ENCODE measurements around the gene SHISAL1. TPM values are rescaled to one million over a fixed set of nuclear protein-coding genes. Genes with fewer than 3 reads are reported as not detected.

Gene SHISAL1
- total and polyA plus RNA-seq, 4 donors, result 0.12 to 0.74 (median 0.34) TPM

DNA sequence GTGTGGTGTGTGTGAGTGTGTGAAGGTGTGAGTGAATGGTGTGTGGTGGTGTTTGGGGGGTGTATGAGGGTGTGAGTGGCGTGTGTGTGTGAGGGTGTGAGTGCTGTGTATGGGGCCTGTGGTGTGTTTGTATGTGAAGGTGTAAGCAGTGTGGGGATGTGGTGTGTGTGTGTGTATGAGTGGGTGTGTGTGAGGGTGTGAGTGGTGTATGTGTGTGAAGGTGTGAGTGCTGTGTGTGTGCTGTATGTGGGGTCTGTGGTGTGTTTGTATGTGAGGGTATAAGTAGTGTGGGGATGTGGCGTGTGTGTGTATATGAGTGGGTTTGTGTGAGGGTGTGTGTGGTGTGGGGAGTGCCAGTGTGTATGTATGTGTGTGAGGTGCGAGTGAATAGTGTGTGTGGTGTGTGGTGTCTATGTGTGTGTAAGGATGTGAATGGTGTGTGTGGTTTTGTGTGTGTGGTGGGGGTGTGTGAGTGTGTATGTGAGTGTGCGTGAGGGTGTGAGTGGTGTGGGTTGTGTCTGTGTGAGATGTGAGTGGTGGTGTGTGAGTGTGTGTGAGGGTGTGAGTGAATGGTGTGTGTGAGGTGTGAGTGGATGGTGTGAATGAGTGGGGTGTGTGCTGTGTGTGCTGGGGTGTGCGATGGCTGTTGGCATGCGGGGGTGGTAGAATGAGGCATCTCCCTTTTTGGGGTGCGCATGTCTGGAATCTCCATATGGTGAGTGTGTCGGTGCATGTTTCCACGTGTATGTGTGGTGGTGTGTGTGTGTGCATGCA is 22.5 kb upstream of the SHISAL1 start:
- no peak overlapping the region for H3K9ac ChIP-seq (ENCODE audit: insufficient read depth in 1 of 2, low read length in 2 of 2)
- peaks cover 6 to 55% (median 32%) of the 10 kb centered on the region in 3 donors for H3K27me3 ChIP-seq (ENCODE audit: control insufficient read depth in 3 of 3, insufficient read depth in 3 of 3, low read length in 2 of 3)
- DNase-seq (no peak), ATAC-seq (ENCODE audit: insufficient read depth, low FRiP score) (no peak)
- H3K36me3 ChIP-seq (ENCODE audit: control insufficient read depth in 4 of 4, insufficient read depth in 4 of 4, low read length in 4 of 4), result no peaks in the 10 kb centered on the region
- TF ChIP-seq, protein P1, sequence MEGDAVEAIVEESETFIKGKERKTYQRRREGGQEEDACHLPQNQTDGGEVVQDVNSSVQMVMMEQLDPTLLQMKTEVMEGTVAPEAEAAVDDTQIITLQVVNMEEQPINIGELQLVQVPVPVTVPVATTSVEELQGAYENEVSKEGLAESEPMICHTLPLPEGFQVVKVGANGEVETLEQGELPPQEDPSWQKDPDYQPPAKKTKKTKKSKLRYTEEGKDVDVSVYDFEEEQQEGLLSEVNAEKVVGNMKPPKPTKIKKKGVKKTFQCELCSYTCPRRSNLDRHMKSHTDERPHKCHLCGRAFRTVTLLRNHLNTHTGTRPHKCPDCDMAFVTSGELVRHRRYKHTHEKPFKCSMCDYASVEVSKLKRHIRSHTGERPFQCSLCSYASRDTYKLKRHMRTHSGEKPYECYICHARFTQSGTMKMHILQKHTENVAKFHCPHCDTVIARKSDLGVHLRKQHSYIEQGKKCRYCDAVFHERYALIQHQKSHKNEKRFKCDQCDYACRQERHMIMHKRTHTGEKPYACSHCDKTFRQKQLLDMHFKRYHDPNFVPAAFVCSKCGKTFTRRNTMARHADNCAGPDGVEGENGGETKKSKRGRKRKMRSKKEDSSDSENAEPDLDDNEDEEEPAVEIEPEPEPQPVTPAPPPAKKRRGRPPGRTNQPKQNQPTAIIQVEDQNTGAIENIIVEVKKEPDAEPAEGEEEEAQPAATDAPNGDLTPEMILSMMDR (IDR thresholded peaks at IDR 0.05; ENCODE audit: control extremely low read depth, extremely low read depth), result no peak
- H3K9me3 ChIP-seq (ENCODE audit: control insufficient read depth in 4 of 4, insufficient read depth in 3 of 4, low read length in 3 of 4), result peaks cover 0 to 1% (median 0%) of the 10 kb centered on the region in 4 donors
- 94 to 95% methylated on average over 9 of the region's 9 CpGs for WGBS, 2 donors
- no peak overlapping the region for H3K4me3 ChIP-seq
- H3K27ac ChIP-seq (ENCODE audit: low read depth in 1 of 2, low read length in 1 of 2), result no peak overlapping the region
- H3K4me1 ChIP-seq (ENCODE audit: control insufficient read depth in 5 of 5, insufficient read depth in 5 of 5, low read length in 5 of 5), result peaks cover 0 to 2% (median 0%) of the 10 kb centered on the region in 5 donors

- DNase-seq (no peak), ATAC-seq (ENCODE audit: insufficient read depth, low FRiP score) (no peak)
- Histone ChIP-seq H3K4me1 (ENCODE audit: control insufficient read depth in 5 of 5, insufficient read depth in 5 of 5, low read length in 5 of 5) (peaks cover 0 to 2% (median 0%) of the 10 kb centered on the region in 5 donors), H3K4me3 (no peak overlapping the region), H3K27ac (ENCODE audit: low read depth in 1 of 2, low read length in 1 of 2) (no peak overlapping the region), H3K27me3 (ENCODE audit: control insufficient read depth in 3 of 3, insufficient read depth in 3 of 3, low read length in 2 of 3) (peaks cover 9 to 67% (median 42%) of the 10 kb centered on the region in 3 donors), H3K36me3 (ENCODE audit: control insufficient read depth in 4 of 4, insufficient read depth in 4 of 4, low read length in 4 of 4) (no peaks in the 10 kb centered on the region), H3K9me3 (ENCODE audit: control insufficient read depth in 4 of 4, insufficient read depth in 3 of 4, low read length in 3 of 4) (peaks cover 0 to 1% (median 0%) of the 10 kb centered on the region in 4 donors), H3K9ac (ENCODE audit: insufficient read depth in 1 of 2, low read length in 2 of 2) (no peak overlapping the region)
- 77 to 80% methylated on average over 13 of the region's 13 CpGs for WGBS, 2 donors
- TF ChIP-seq, protein P1 (IDR thresholded peaks at IDR 0.05; ENCODE audit: control extremely low read depth, extremely low read depth), result no peak
These were observed 21.3 kb upstream of the SHISAL1 start for GRCh38 chr22:44333847-44334635.

GRCh38 chr22:44332946-44333345 is 20.2 kb upstream of the SHISAL1 start:
- Histone ChIP-seq H3K9me3 (ENCODE audit: control insufficient read depth in 4 of 4, insufficient read depth in 3 of 4, low read length in 3 of 4) (peaks cover 0 to 1% (median 0%) of the 10 kb centered on the region in 4 donors), H3K27ac (ENCODE audit: low read depth in 1 of 2, low read length in 1 of 2) (no peak overlapping the region), H3K4me1 (ENCODE audit: control insufficient read depth in 5 of 5, insufficient read depth in 5 of 5, low read length in 5 of 5) (peaks cover 0 to 3% (median 0%) of the 10 kb centered on the region in 5 donors), H3K9ac (ENCODE audit: insufficient read depth in 1 of 2, low read length in 2 of 2) (no peak overlapping the region), H3K27me3 (ENCODE audit: control insufficient read depth in 3 of 3, insufficient read depth in 3 of 3, low read length in 2 of 3) (peaks cover 9 to 73% (median 42%) of the 10 kb centered on the region in 3 donors), H3K36me3 (ENCODE audit: control insufficient read depth in 4 of 4, insufficient read depth in 4 of 4, low read length in 4 of 4) (no peaks in the 10 kb centered on the region), H3K4me3 (no peak overlapping the region)
- TF ChIP-seq, protein P1 (IDR thresholded peaks at IDR 0.05; ENCODE audit: control extremely low read depth, extremely low read depth), result no peak
- WGBS, 2 donors, result 78 to 79% methylated on average over 8 of the region's 8 CpGs
- ATAC-seq (ENCODE audit: insufficient read depth, low FRiP score), result no peak
- DNase-seq, result no peak
